RWPE2 (cell line): ENCODE measurements around the gene TRIP12.

Experiments
- ATAC-seq: fragments of 200-7000 bp; cut with Tn5 transposase; 3 replicates; pipeline ENCODE4 v1.9.1; 2021; ENCODE audit warnings: low read depth
- DNase-seq: peaks from one replicate; pipeline ENCODE4 v3.0.0-alpha.2; 2020; ENCODE audit warnings: low spot score
- H3K27ac ChIP-seq: fragments of 450-650 bp; 2 replicates; pipeline ENCODE4 v1.5.1; 2017; ENCODE audit warnings: mild to moderate bottlenecking; ENCODE audit not compliant: poor library complexity, severe bottlenecking
- H3K27me3 ChIP-seq: fragments of 250-450 bp; sonication (Bioruptor Pico); 2 replicates; pipeline ENCODE4 v1.5.1; 2021; ENCODE audit warnings: mild to moderate bottlenecking, moderate library complexity; ENCODE audit not compliant: insufficient read depth, poor library complexity, severe bottlenecking
- H3K36me3 ChIP-seq: fragments of 250-450 bp; sonication (Bioruptor Pico); 2 replicates; pipeline ENCODE4 v1.5.1; 2020; ENCODE audit warnings: low read depth, mild to moderate bottlenecking, moderate library complexity
- H3K4me1 ChIP-seq: fragments of 250-450 bp; sonication (Bioruptor Pico); 2 replicates; pipeline ENCODE4 v1.5.1; 2021; ENCODE audit warnings: mild to moderate bottlenecking, moderate library complexity; ENCODE audit not compliant: insufficient read depth, poor library complexity, severe bottlenecking
- H3K4me3 ChIP-seq: fragments of 250-450 bp; sonication (Bioruptor Pico); 2 replicates; pipeline ENCODE4 v1.5.1; 2021; ENCODE audit warnings: mild to moderate bottlenecking, moderate library complexity; ENCODE audit not compliant: severe bottlenecking
- H3K9me3 ChIP-seq: fragments of 250-450 bp; sonication (Bioruptor Pico); 2 replicates; pipeline ENCODE4 v1.5.1; 2021; ENCODE audit warnings: mild to moderate bottlenecking, moderate library complexity; ENCODE audit not compliant: severe bottlenecking
- TF ChIP-seq, protein P1 (sequence below): fragments of 450-650 bp; IDR thresholded peaks from one replicate; pipeline ENCODE4 v1.5.1; 2017; ENCODE audit warnings: mild to moderate bottlenecking, moderate library complexity; ENCODE audit not compliant: poor library complexity, severe bottlenecking

Gene TRIP12

DNA sequence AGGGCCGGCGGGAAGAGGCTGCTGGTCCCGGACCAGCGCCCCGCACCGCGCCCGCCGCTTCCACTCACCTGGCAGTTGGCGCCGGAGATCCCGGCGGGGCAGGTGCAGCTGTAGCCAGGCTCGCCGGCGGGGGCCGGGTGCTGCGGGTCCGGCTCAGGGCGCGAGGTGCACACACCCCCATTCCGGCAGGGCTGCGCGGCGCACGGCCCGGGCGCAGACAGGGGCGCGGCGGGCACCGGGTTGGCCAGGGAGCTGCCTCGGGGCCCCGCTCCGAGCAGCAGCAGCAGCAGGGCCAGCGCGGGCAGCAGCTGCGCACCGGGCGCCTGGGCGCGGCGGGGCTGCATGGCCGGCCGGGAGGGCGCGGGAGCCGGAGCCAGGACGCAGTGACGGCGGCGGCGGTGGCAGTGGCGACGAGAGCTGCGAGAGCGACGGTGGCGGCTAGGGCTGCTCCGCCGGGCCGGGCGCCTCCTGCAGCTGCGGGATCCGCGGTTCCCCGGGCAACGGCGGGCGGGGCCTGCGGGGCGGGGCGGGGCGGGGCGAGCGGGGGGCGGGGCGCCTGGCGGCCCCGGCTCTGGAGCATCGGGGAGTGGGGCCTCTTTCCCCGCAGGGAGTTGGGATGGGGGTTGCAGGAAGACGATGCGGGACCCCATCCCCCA is 207.6 kb downstream of the TRIP12 start, which contains the start of gene DNER:
TSS of gene DNER (minus strand) at position 476 of the 656 bp plus-strand sequence. CDS start at position 344, 132 bp downstream.
- peak; percentile 40 for ATAC-seq
- peak within 1 kb of the TSS; percentile 50 for H3K4me3 ChIP-seq

More for the DNA sequence above, 207.6 kb downstream of the TRIP12 start, which contains the start of gene DNER:
- no peak within 1 kb of the TSS for H3K27ac ChIP-seq
- H3K4me1 ChIP-seq, result no peaks in the 10 kb centered on the region
- H3K36me3 ChIP-seq, result no peaks in the 10 kb centered on the region
- DNase-seq, result peak; percentile 49
- TF ChIP-seq, protein P1, sequence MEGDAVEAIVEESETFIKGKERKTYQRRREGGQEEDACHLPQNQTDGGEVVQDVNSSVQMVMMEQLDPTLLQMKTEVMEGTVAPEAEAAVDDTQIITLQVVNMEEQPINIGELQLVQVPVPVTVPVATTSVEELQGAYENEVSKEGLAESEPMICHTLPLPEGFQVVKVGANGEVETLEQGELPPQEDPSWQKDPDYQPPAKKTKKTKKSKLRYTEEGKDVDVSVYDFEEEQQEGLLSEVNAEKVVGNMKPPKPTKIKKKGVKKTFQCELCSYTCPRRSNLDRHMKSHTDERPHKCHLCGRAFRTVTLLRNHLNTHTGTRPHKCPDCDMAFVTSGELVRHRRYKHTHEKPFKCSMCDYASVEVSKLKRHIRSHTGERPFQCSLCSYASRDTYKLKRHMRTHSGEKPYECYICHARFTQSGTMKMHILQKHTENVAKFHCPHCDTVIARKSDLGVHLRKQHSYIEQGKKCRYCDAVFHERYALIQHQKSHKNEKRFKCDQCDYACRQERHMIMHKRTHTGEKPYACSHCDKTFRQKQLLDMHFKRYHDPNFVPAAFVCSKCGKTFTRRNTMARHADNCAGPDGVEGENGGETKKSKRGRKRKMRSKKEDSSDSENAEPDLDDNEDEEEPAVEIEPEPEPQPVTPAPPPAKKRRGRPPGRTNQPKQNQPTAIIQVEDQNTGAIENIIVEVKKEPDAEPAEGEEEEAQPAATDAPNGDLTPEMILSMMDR, result no peak
- H3K9me3 ChIP-seq, result no peaks in the 10 kb centered on the region
- H3K27me3 ChIP-seq, result peaks cover 35% of the 10 kb centered on the region
